DND-41 (cell line): ENCODE measurements around the gene RPP25L.

Source experiments
- ATAC-seq: fragments of 200-7000 bp; cut with Tn5 transposase; 3 replicates; pipeline ENCODE4 v1.9.1; 2021; ENCODE audit warnings: low read depth; ENCODE audit not compliant: insufficient read depth
- DNase-seq: peaks from one replicate; pipeline ENCODE4 v3.0.0-alpha.2; 2020
- H2AFZ ChIP-seq: 2 replicates; pipeline ENCODE4 v1.6.0; 2012; ENCODE audit warnings: low read depth, low read length
- H3K27ac ChIP-seq: 2 replicates; pipeline ENCODE4 v1.5.1; 2012; ENCODE audit warnings: low read length, inconsistent platforms
- H3K27me3 ChIP-seq: fragments of 200-600 bp; sonication (generic); 2 replicates; pipeline ENCODE4 v1.6.0; 2012; ENCODE audit warnings: low read length, mild to moderate bottlenecking, inconsistent platforms; ENCODE audit not compliant: insufficient read depth, poor library complexity
- H3K36me3 ChIP-seq: 2 replicates; pipeline ENCODE4 v1.5.1; 2012; ENCODE audit warnings: low read length, inconsistent platforms; ENCODE audit not compliant: insufficient read depth
- H3K4me1 ChIP-seq: 2 replicates; pipeline ENCODE4 v1.5.1; 2012; ENCODE audit warnings: mild to moderate bottlenecking, low read length; ENCODE audit not compliant: insufficient read depth
- H3K4me2 ChIP-seq: 2 replicates; pipeline ENCODE4 v1.6.0; 2012; ENCODE audit warnings: mild to moderate bottlenecking, moderate library complexity, low read length, inconsistent platforms; ENCODE audit not compliant: insufficient read depth
- H3K4me3 ChIP-seq, 2 experiments: fragments of 200-600 bp in 1 of 2; shearing (Covaris generic) in 1 of 2; 2 replicates each; pipeline ENCODE4 v1.5.1; 2012 to 2016; ENCODE audit warnings: inconsistent platforms in 2 of 2, low read length in 2 of 2, mild to moderate bottlenecking in 2 of 2, low read depth in 1 of 2, moderate library complexity in 1 of 2
- H3K79me2 ChIP-seq: 2 replicates; pipeline ENCODE4 v1.6.0; 2012; ENCODE audit warnings: low read length, inconsistent platforms; ENCODE audit not compliant: insufficient read depth
- H3K9ac ChIP-seq: 2 replicates; pipeline ENCODE4 v1.6.0; 2012; ENCODE audit warnings: low read depth, mild to moderate bottlenecking, inconsistent platforms, low read length, moderate library complexity
- H3K9me3 ChIP-seq: 2 replicates; pipeline ENCODE4 v1.5.1; 2012; ENCODE audit warnings: low read length, moderate library complexity, mild to moderate bottlenecking, inconsistent platforms; ENCODE audit not compliant: insufficient read depth, severe bottlenecking
- H4K20me1 ChIP-seq: 2 replicates; pipeline ENCODE4 v1.6.0; 2012; ENCODE audit warnings: low read length; ENCODE audit not compliant: insufficient read depth
- CTCF ChIP-seq: IDR thresholded peaks from 2 replicates; pipeline ENCODE4 v1.5.1; 2012; ENCODE audit warnings: borderline replicate concordance, low read length, moderate library complexity, mild to moderate bottlenecking; ENCODE audit not compliant: poor library complexity, severe bottlenecking; ENCODE audit errors: extremely low read depth
- EZH2 ChIP-seq: IDR thresholded peaks from 3 replicates; pipeline ENCODE4 v1.6.1; 2012; ENCODE audit warnings: borderline replicate concordance, low read depth, mild to moderate bottlenecking, moderate library complexity, low read length, inconsistent platforms; ENCODE audit not compliant: severe bottlenecking

RPP25L gene

DNA sequence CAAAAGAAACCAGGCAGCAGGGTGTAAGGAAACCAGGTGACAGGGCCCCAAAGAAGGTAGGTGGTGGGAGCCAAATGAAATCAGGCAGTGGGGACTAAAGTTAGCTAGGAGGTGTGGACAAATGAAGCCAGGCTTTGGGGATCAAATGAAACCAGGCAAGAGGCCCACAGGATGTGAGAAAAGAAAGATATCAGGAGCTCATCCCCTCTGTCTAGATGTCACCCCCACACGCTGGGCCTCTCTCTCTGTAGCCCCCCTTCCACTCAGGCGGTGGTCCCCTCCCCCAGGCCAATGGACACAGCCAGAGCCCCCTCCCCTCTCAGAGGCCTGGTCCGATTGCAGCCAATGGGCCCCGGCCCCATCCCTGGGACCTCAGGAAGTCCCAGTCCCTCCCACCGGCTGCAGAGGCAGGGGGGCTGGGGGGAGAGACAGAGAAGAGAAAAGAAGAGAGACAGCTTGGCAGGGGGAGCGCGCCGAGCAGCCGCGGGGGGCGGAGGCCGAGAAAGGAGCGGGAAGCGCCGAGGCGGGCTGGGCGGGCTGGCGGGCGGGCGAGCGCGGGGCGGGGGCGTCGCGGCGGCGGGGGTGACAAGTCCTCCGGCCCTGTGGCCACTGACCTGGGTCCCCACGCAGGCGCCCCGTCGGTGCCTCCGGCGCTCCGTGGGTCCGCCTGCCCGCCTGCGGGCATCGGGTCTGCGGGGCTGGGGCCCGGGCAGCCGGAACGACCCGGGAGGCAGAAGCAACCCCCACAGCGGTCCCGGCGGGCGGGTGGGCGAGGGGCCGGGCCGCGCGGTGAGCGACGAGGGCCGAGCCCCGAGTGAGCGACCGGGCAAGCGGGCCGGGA lies 34.3 kb downstream of the RPP25L start:
- H3K4me2 ChIP-seq, result no peak overlapping the region

DNA sequence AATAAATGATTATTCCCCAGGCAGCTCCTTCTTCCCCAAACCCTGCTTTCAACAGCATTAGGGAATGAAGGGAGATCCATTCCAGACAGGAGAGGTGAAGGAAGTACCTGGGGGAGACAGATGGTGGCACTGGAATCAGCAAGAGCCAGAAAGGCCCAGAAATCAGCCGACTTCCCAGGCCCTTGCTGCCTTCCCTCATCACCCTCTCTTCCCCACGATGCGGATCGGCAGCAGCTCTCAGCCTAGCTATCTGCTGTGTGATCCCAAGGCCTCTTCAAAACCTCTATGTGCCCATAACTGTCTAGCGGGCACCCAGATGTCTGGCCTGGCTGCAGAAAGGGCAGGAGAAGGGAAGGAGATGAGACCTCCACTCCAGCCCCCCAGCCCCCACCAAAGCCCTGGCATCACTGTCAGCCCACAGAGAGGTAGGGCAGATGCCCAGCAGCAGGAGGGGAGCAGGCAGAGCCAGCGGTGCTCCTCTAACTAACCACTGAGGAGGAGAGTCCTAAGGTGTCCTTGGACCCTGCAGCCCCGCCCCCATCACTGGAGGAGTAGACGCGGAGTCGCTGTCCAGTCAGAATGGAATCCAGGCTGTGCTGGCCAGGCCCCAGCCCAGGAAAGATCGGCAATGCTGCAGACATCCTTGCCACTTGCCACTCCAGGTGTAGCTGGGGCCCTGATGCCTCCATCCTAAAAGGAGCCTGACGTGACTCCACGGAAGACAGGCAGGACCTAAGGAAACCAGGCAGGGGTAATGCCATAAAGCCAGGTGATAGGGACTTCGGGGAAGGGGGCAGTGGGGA lies 35.1 kb downstream of the RPP25L start:
- no peaks in the 10 kb centered on the region for H3K79me2 ChIP-seq
- H4K20me1 ChIP-seq, result no peaks in the 10 kb centered on the region
- no peak overlapping the region for H2AFZ ChIP-seq
- no peak overlapping the region for H3K4me2 ChIP-seq
- H3K9me3 ChIP-seq, result no peaks in the 10 kb centered on the region
- peaks cover 13% of the 10 kb centered on the region for H3K27me3 ChIP-seq
- no peak for DNase-seq
- ATAC-seq, result no peak
- no peak overlapping the region for H3K9ac ChIP-seq
- no peaks in the 10 kb centered on the region for H3K4me1 ChIP-seq
- TF ChIP-seq EZH2 (no peak), CTCF (no peak)
- no peak overlapping the region for H3K27ac ChIP-seq
- H3K4me3 ChIP-seq, result no peak overlapping the region
- H3K36me3 ChIP-seq, result no peaks in the 10 kb centered on the region

More for the DNA sequence above, 34.3 kb downstream of the RPP25L start:
- H4K20me1 ChIP-seq, result no peaks in the 10 kb centered on the region
- H3K27me3 ChIP-seq, result peaks cover 13% of the 10 kb centered on the region
- no peak overlapping the region for H2AFZ ChIP-seq
- DNase-seq (no peak), ATAC-seq (no peak)
- H3K9ac ChIP-seq, result no peak overlapping the region
- H3K4me1 ChIP-seq, result no peaks in the 10 kb centered on the region
- H3K36me3 ChIP-seq, result no peaks in the 10 kb centered on the region
- H3K9me3 ChIP-seq, result no peaks in the 10 kb centered on the region
- TF ChIP-seq EZH2, result no peak
- no peak for TF ChIP-seq CTCF
- no peaks in the 10 kb centered on the region for H3K79me2 ChIP-seq
- no peak overlapping the region for H3K27ac ChIP-seq
- no peak overlapping the region for H3K4me3 ChIP-seq

- H3K9ac ChIP-seq, result no peak overlapping the region
- H3K4me3 ChIP-seq, result no peak overlapping the region
- no peaks in the 10 kb centered on the region for H4K20me1 ChIP-seq
- ATAC-seq (no peak), DNase-seq (no peak)
- H2AFZ ChIP-seq, result no peak overlapping the region
- H3K79me2 ChIP-seq, result no peaks in the 10 kb centered on the region
- no peak overlapping the region for H3K27ac ChIP-seq
- no peaks in the 10 kb centered on the region for H3K9me3 ChIP-seq
- peaks cover 13% of the 10 kb centered on the region for H3K27me3 ChIP-seq
- H3K4me2 ChIP-seq, result no peak overlapping the region
- TF ChIP-seq EZH2 (no peak), CTCF (no peak)
- no peaks in the 10 kb centered on the region for H3K36me3 ChIP-seq
- no peaks in the 10 kb centered on the region for H3K4me1 ChIP-seq
Measured at GRCh38 chr9:34575862-34576596, 35.9 kb downstream of the RPP25L start.
